Mammary epithelial cell (primary cell): ENCODE measurements around the gene TAP2.

ENCODE experiments used
- CTCF ChIP-seq, 2 donors: IDR thresholded peaks in 1 of 2; conservative IDR thresholded peaks in 1 of 2; 2 replicates each; pipeline ENCODE4 v1.5.1; 2011 to 2012; ENCODE audit warnings: inconsistent platforms in 2 of 2, low read length in 2 of 2, mild to moderate bottlenecking in 2 of 2, control low read depth in 1 of 2, low read depth in 1 of 2; ENCODE audit not compliant: insufficient read depth in 1 of 2; ENCODE audit errors: extremely low read depth in 1 of 2
- EZH2 ChIP-seq: IDR thresholded peaks from 2 replicates; pipeline ENCODE4 v1.6.1; 2012; ENCODE audit warnings: low read length, inconsistent platforms, borderline replicate concordance

- TF ChIP-seq CTCF (conservative IDR thresholded peaks at IDR 0.05 in 1 of 2, IDR thresholded peaks at IDR 0.05 in 1 of 2; ENCODE audit: extremely low read depth in 1 of 2, insufficient read depth in 1 of 2, low read depth in 1 of 2, low read length in 2 of 2) (no peak), EZH2 (no peak)
Observed at GRCh38 chr6:32843331-32843978, 4.9 kb upstream of the TAP2 start.
